Naive thymus-derived CD8-positive, alpha-beta T cell (primary cell): Measurements from ENCODE around the gene POLDIP3. TPM values are rescaled to one million over a fixed set of nuclear protein-coding genes. Genes with fewer than 3 reads are reported as not detected.

Source experiments
- ATAC-seq, 2 donors: fragments of 150-1000 bp; cut with Tn5 transposase in 1 of 2; sonication (Bioruptor Pico), chemical (Tn5 transposase) in 1 of 2; 1 replicate in 1 of 2; 2 replicates in 1 of 2; pipeline ENCODE4 v1.10.0; 2021; ENCODE audit warnings: mild to moderate bottlenecking in 2 of 2, moderate library complexity in 2 of 2
- POLR2A ChIA-PET: fragments of 350-600 bp; sonication (Branson Sonifier 250); formaldehyde crosslinking; loops from one replicate; lab custom pipeline; 2021; ENCODE audit warnings: antibody characterized with exemption; lab: Charles Lee
- DNase-seq, 10 donors: peaks; one replicate each; pipeline versions ENCODE4 v3.0.0 to v3.0.0-alpha.2; 2020 to 2022
- H3K27ac Mint-ChIP-seq, 10 donors: one replicate each; pipeline ENCODE4 v1.8.0; 2020 to 2022; ENCODE audit warnings: mild to moderate bottlenecking in 10 of 10, mixed read lengths in 10 of 10, moderate library complexity in 4 of 10, inconsistent platforms in 1 of 10
- H3K27me3 Mint-ChIP-seq, 5 donors: one replicate each; pipeline ENCODE4 v1.8.0; 2021 to 2022; ENCODE audit warnings: mixed read lengths in 5 of 5
- H3K36me3 Mint-ChIP-seq, 3 donors: one replicate each; pipeline ENCODE4 v1.8.0; 2020 to 2022; ENCODE audit warnings: mixed read lengths in 3 of 3, mild to moderate bottlenecking in 2 of 3, inconsistent platforms in 1 of 3
- H3K4me1 Mint-ChIP-seq, 4 donors: one replicate each; pipeline ENCODE4 v1.8.0; 2021 to 2022; ENCODE audit warnings: mixed read lengths in 4 of 4
- H3K4me3 Mint-ChIP-seq, 10 donors: one replicate each; pipeline ENCODE4 v1.8.0; 2020 to 2022; ENCODE audit warnings: mild to moderate bottlenecking in 10 of 10, mixed read lengths in 10 of 10, moderate library complexity in 6 of 10, inconsistent platforms in 1 of 10
- H3K9me3 Mint-ChIP-seq, 9 donors: one replicate each; pipeline ENCODE4 v1.8.0; 2020 to 2022; ENCODE audit warnings: mixed read lengths in 9 of 9, mild to moderate bottlenecking in 3 of 9, inconsistent platforms in 1 of 9, moderate library complexity in 1 of 9
- polyA plus RNA-seq, 3 donors: library from polyadenylated mRNA; unstranded; fragments of 300-500 nt; fragmentation: Illumina TruSeq; gene quantifications; one replicate each; pipeline ENCODE4 v1.2.3, GENCODE V29; 2021
- total RNA-seq, 8 experiments: library from RNA in 2 of 8; stranded (reverse) in 2 of 8; gene quantifications; one replicate each; pipeline ENCODE4 v1.2.3 and lab custom pipeline; 2021 to 2026

The POLDIP3 gene
- total and polyA plus RNA-seq, 5 experiments from 2014 or later: 60.7 to 93.6 (median 81.1) TPM

DNA sequence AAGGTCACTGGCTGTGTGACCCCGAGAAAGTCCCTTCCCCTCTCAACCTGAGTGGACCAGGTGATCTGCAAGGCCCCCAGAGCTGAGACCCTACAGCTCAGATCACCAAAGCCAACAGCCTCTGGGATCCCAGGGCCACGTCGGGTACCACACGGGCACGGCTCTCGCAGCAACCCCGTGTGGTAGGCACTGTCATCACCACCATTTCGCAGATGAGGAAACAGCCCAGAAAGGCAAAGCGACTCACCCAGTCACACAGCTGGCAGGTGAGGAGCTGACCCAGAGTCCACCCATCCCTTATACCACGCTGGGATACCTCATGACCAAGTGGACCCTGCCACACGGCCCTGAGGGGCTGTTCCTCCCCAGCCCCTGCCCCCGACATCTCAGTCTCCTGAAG is 22.9 kb upstream of the POLDIP3 start:
- Mint-ChIP-seq H3K36me3 (peaks cover 0 to 44% (median 6%) of the 10 kb centered on the region in 3 donors), H3K4me1 (peaks cover 0 to 18% (median 11%) of the 10 kb centered on the region in 4 donors), H3K9me3 (no peaks in the 10 kb centered on the region), H3K27me3 (no peaks in the 10 kb centered on the region), H3K27ac (peak overlapping the region in 1 of 10 donors; percentile 20), H3K4me3 (no peak overlapping the region)
- no peak for ATAC-seq
- no peak for DNase-seq
- POLR2A ChIA-PET: interaction anchor here (2.0 kb wide), 1 partner anchor 23 kb away, joined by 7 read pairs; the partner anchor contains the start of gene POLDIP3

DNA sequence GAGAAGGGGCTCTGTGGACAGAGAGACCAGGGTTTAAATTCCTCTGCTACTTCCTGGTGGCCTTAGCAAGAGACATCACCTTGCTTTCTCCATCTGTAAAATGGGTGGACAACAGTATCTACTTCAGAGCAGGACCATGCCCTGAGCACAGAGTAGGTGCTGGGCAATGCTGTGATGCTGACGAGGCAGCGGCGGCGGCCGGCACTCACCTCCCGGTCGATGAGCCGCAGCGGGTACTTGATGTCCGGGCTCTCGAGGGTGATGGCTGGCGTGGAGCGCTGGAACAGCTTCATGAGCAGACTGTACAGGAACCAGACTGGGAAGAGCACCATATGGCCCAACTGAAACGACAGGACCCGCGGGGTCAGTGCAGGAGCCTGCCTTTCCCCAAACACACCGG is 21.8 kb upstream of the POLDIP3 start:
- H3K27me3 Mint-ChIP-seq: no peaks in the 10 kb centered on the region
- no peak overlapping the region for H3K27ac Mint-ChIP-seq
- H3K4me1 Mint-ChIP-seq: peaks cover 0 to 14% (median 9%) of the 10 kb centered on the region in 4 donors
- H3K9me3 Mint-ChIP-seq: no peaks in the 10 kb centered on the region
- H3K36me3 Mint-ChIP-seq: peaks cover 0 to 50% (median 6%) of the 10 kb centered on the region in 3 donors
- no peak for DNase-seq
- POLR2A ChIA-PET: interaction anchor here (0.6 to 2.0 kb wide), 2 partner anchors 18 to 22 kb away, joined by 4 to 7 read pairs; partner anchors contain the start of gene POLDIP3
- H3K4me3 Mint-ChIP-seq: no peak overlapping the region
- no peak for ATAC-seq

DNA sequence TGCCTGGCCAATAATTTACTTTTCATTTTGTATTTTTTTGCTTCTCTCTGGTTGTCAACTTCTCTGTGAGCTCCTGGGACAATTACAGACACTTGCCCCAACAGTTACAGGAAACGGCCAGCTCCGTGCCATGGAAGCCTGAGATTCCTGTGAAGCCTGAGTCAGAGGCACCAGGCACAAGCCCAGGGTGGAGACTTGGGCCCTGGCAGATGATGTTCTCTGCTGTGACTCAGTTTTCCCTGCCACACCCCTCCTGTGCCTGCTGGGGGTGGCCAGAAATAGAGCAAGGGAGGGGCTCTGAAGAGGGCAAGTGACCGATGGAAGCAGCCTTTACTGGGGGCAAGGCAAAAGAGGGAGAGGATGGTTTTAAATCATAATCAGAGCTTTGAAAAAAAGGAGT is 20.8 kb upstream of the POLDIP3 start:
- no peaks in the 10 kb centered on the region for H3K9me3 Mint-ChIP-seq

DNA sequence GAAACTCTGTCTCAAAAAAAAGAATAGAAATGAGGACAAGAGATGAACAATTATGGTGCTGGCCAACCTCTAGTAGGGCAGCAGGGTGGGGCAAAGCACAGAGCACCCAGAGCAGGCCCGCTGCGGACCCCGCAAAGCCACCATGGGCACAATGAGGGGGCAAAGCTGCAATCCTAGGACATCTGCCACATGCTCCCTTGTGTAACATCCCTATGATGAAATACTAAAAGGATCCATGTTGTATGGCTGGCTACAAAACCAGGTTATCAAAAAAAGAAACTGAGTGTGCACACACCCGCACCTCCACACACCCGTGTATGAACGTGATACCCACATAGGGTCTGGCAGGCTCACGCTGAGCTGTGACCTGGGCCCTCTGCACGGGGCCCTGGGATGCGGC is 18.3 kb upstream of the POLDIP3 start:
- no peaks in the 10 kb centered on the region for H3K27me3 Mint-ChIP-seq
- H3K36me3 Mint-ChIP-seq: peaks cover 0 to 67% (median 3%) of the 10 kb centered on the region in 3 donors
- no peak for DNase-seq
- peaks cover 0 to 6% (median 2%) of the 10 kb centered on the region in 4 donors for H3K4me1 Mint-ChIP-seq
- no peak overlapping the region for H3K27ac Mint-ChIP-seq
- no peak overlapping the region for H3K4me3 Mint-ChIP-seq
- POLR2A ChIA-PET: no interaction called here
- no peak for ATAC-seq
- no peaks in the 10 kb centered on the region for H3K9me3 Mint-ChIP-seq

More for the DNA sequence above, 20.8 kb upstream of the POLDIP3 start:
- peak overlapping the region in 1 of 10 donors; percentile 67 for H3K27ac Mint-ChIP-seq
- ATAC-seq (no peak), DNase-seq (no peak)
- peaks cover 0 to 50% (median 3%) of the 10 kb centered on the region in 3 donors for H3K36me3 Mint-ChIP-seq
- no peak overlapping the region for H3K4me3 Mint-ChIP-seq
- H3K27me3 Mint-ChIP-seq: no peaks in the 10 kb centered on the region
- H3K4me1 Mint-ChIP-seq: peaks cover 0 to 9% (median 7%) of the 10 kb centered on the region in 4 donors
- POLR2A ChIA-PET: no interaction called here

DNA sequence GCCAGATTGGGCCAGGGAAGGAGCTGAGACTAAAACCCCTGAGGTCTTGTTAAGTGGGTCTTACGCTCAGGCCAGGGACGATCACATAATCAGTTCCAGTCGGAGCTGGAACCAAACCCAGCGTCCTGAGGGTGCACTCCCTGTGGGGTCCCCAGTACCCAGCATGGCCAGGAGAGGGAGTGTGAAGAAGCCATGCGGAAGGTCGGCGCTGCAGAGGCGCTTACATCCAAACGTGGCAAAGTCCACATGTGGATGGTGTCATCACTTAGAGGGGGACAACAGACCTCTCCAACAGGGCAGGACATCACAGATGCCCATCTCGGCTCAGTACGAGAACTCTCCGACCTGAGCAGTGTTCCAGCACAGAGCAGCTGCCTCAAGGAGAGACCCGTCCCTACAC is 17.4 kb upstream of the POLDIP3 start:
- Mint-ChIP-seq H3K9me3 (no peaks in the 10 kb centered on the region), H3K27ac (peak overlapping the region in 1 of 10 donors; percentile 75), H3K27me3 (no peaks in the 10 kb centered on the region), H3K4me3 (no peak overlapping the region), H3K36me3 (peaks cover 0 to 68% (median 3%) of the 10 kb centered on the region in 3 donors), H3K4me1 (peaks cover 0 to 2% (median under 1%) of the 10 kb centered on the region in 4 donors)
- DNase-seq (no peak), ATAC-seq (no peak)
- POLR2A ChIA-PET: interaction anchor here (0.6 kb wide), 1 partner anchor 18 kb away, joined by 3 read pairs; the partner anchor contains the start of gene POLDIP3

DNA sequence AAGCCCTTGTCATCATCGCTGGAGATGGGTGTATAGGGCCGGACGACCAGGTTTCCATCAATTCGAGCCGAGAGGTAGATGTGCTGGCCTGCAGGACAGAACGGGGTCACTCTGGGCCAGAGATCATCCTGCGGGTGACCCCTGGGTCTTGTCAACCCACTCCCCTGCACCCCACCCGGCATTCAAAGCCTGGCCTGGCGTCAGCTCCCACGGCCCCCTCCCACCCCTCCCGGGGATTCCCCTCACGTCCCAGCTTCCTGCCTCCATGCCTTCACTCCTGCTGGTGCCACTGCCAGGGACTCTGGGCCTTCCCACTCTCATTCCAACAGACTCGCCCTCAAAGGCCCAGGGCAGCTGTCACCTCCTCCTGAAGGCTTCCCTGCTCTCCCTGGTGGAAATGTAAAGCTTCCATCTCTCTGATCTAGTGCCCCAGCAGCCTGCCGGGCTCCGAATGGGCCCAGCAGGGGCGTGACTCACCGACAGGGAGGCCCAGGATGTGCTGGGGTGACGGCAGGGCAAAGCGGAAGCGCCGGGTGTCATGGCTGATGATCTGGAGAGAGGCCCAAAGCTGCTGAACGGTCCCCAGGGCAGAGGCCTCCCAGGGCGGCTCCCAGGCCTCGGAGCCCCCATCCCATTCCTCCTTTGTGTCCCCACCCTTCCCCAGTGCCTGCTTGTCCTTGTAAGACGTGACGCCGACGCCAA is 16.4 kb upstream of the POLDIP3 start:
- POLR2A ChIA-PET: no interaction called here
- Mint-ChIP-seq H3K4me1 (peaks cover 0 to 1% (median 0%) of the 10 kb centered on the region in 4 donors), H3K27me3 (no peaks in the 10 kb centered on the region), H3K36me3 (peaks cover 0 to 69% (median 7%) of the 10 kb centered on the region in 3 donors), H3K27ac (peak overlapping the region in 1 of 10 donors; percentile 72), H3K4me3 (no peak overlapping the region), H3K9me3 (no peaks in the 10 kb centered on the region)
- no peak for DNase-seq
- ATAC-seq: no peak

DNA sequence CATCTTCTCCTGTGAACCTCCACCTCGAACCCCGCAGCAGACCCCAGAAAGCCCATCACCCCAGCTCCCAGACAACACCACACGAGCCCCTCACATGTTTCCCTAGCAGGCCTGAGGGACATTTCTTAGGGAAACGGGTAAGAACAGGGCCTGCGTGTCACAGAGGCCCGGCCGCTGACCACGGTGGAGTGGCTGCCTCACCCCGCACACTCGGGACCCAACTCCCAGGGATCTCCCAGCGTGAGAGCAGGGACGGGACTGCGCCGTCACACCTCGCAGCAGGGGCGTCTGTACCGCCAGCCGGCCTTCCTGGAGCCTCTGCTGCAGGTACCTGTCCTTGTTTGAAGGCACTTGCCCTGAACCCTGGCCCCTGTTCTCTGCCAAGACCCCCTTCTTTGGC is 15.5 kb upstream of the POLDIP3 start:
- DNase-seq (no peak), ATAC-seq (no peak)
- H3K27ac Mint-ChIP-seq: peak overlapping the region in 1 of 10 donors; percentile 43
- no peaks in the 10 kb centered on the region for H3K27me3 Mint-ChIP-seq
- peaks cover 0 to 1% (median 0%) of the 10 kb centered on the region in 4 donors for H3K4me1 Mint-ChIP-seq
- H3K4me3 Mint-ChIP-seq: no peak overlapping the region
- peaks cover 0 to 65% (median 3%) of the 10 kb centered on the region in 3 donors for H3K36me3 Mint-ChIP-seq
- H3K9me3 Mint-ChIP-seq: no peaks in the 10 kb centered on the region
- POLR2A ChIA-PET: no interaction called here

DNA sequence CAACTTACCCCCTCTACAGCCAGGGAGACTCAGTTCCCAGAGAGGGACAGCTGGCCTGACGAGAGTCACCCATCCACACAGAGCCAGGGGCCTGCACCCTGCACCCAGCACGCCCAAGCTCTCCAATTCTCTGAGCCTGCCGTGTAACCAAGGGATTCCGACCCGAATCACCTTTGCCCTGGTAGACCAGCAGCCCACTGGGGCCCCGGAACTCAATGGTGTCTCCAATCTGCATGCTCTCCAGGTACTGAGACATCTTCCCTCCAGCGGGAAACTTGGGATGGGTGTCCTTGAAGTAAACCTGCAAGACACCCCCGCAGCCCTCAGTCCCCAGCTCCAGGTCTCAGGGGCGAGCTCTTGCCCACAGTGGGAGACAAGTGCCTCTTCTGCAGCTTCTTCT is 13.3 kb upstream of the POLDIP3 start:
- DNase-seq: no peak
- ATAC-seq: no peak
- Mint-ChIP-seq H3K4me1 (peaks cover 0 to 1% (median 0%) of the 10 kb centered on the region in 4 donors), H3K27ac (peak overlapping the region in 3 of 10 donors; percentile 37 to 79 (median 70)), H3K4me3 (no peak overlapping the region), H3K36me3 (peaks cover 0 to 48% (median 3%) of the 10 kb centered on the region in 3 donors), H3K27me3 (no peaks in the 10 kb centered on the region), H3K9me3 (no peaks in the 10 kb centered on the region)
- POLR2A ChIA-PET: no interaction called here

DNA sequence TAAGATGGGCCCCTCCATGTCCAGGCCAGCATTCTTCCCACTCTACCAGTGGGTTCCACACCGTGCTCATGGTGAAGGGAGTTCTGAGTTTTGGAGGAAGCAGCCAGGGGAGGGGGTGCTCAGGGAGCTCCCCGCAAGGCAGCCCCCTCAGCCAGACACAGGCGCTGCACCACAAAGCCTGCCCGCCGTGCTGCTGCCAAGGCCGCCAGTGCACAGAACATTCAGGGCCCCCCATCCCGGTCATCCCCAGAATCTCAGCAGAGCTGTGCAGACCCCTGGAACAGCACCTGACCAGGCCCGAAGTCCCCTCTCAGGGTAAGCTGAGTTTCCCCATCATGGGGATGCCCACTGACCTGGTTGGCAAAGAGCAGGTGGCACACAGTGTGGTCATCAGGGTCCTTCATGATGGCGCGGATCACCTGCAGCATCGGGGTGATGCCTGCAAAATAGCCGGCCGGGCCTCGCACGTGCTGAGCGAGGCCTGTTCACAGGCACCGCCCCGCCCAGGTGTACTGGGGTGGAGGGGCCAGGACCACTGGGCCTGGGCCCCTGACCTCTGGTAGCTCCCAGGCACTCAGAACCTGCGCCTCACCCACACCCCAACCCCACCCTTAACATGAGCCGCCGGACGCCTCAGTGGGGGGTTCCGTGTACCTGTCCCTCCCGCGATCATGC is 12.4 kb upstream of the POLDIP3 start:
- Mint-ChIP-seq H3K27ac (peak overlapping the region in 1 of 10 donors; percentile 67), H3K4me1 (no peaks in the 10 kb centered on the region), H3K9me3 (no peaks in the 10 kb centered on the region), H3K36me3 (peaks cover 0 to 39% (median 3%) of the 10 kb centered on the region in 3 donors), H3K4me3 (no peak overlapping the region), H3K27me3 (no peaks in the 10 kb centered on the region)
- no peak for ATAC-seq
- DNase-seq: no peak
- POLR2A ChIA-PET: interaction anchor here (1.0 kb wide), 1 partner anchor 12 kb away, joined by 5 read pairs; the partner anchor contains the start of gene POLDIP3

DNA sequence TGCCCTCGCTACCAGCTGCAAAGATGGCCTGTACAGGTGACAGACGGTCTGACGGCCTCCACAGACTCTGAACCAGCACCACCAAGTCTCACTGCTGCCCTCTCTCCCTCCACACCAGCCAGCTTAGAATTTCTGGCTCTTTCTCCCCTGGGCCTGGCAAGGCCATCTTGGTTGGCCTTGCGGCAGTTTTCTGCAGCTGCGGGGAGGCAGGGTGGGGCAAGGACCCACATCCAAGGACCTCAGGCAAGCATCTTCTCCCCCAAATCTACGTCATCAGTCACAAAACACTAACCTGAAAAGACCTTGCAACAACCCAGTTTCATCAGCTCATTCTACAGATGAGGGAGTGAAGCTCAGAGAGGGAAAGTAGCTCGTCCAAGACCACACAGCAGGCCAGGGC is 11.7 kb upstream of the POLDIP3 start:
- Mint-ChIP-seq H3K4me3 (no peak overlapping the region), H3K4me1 (peaks cover 3 to 4% (median 4%) of the 10 kb centered on the region in 4 donors)

DNA sequence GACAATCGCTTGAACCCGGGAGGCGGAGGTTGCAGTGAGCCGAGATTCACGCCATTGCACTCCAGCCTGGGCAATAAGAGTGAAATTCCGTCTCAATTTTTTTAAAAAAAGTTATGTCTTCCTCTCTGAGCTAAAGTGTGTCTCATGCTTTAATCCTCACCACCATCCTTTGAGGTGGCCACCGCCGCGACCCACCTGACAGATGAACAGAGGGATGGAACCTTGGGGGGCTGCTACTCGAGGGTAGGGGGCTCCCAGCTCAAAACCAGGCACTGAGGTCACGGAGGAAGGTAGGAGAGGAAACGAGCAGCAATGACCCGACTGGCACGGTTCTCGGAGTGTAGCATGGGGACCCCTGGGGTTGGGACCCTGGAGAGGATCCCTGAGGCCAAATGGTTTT is 10.7 kb upstream of the POLDIP3 start:
- H3K4me3 Mint-ChIP-seq: no peak overlapping the region
- H3K9me3 Mint-ChIP-seq: no peaks in the 10 kb centered on the region
- H3K36me3 Mint-ChIP-seq: peaks cover 0 to 38% (median 3%) of the 10 kb centered on the region in 3 donors
- DNase-seq (no peak), ATAC-seq (no peak)
- POLR2A ChIA-PET: no interaction called here
- no peaks in the 10 kb centered on the region for H3K27me3 Mint-ChIP-seq
- H3K27ac Mint-ChIP-seq: peak overlapping the region in 1 of 10 donors; percentile 20
- H3K4me1 Mint-ChIP-seq: peaks cover 4 to 7% (median 6%) of the 10 kb centered on the region in 4 donors

More for the DNA sequence above, 11.7 kb upstream of the POLDIP3 start:
- no peaks in the 10 kb centered on the region for H3K27me3 Mint-ChIP-seq
- POLR2A ChIA-PET: interaction anchor here (1.0 kb wide), 1 partner anchor 11 kb away, joined by 5 read pairs; the partner anchor contains the start of gene POLDIP3
- no peak for ATAC-seq
- peaks cover 0 to 38% (median 3%) of the 10 kb centered on the region in 3 donors for H3K36me3 Mint-ChIP-seq
- no peaks in the 10 kb centered on the region for H3K9me3 Mint-ChIP-seq
- H3K27ac Mint-ChIP-seq: peak overlapping the region in 1 of 10 donors; percentile 38
- DNase-seq: no peak

DNA sequence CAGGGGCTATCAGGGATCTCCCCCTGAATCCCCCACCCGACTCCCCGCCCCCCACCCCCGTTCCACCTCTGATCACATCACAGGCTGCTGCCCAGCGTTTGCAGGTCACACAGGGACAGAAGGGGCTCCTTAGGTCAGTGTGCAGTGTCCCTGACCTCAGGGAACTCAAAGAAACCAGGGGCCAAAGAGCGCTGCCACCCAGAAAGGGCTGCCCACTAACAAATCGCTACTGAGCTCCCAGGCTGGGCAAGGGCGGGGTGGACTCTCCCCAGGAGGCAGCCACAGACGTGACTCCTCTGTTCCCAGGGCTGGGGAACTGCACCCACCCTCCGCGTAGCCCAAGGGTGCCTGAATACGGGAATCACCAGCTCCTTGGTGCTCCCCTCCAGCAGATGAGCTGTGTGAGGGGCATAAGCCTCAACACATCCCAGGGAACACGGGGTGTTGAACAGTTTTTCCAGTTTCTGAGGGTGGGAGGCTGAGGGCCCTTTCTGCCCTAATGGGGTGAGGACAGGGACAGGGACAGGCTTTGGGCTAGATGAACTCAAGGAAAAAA is 9.9 kb upstream of the POLDIP3 start:
- Mint-ChIP-seq H3K4me1 (peaks cover 4 to 7% (median 6%) of the 10 kb centered on the region in 4 donors), H3K4me3 (no peak overlapping the region), H3K27me3 (no peaks in the 10 kb centered on the region), H3K36me3 (peaks cover 0 to 32% (median 3%) of the 10 kb centered on the region in 3 donors), H3K9me3 (no peaks in the 10 kb centered on the region), H3K27ac (no peak overlapping the region)
- ATAC-seq (no peak), DNase-seq (peak in 1 of 10 donors; percentile 35)
- POLR2A ChIA-PET: interaction anchor here (2.2 kb wide), 1 partner anchor 9 kb away, joined by 10 read pairs; the partner anchor contains the start of gene POLDIP3
